Endothelial cell of coronary artery (primary cell): ENCODE measurements around the gene NR5A1. TPM values are rescaled to one million over a fixed set of nuclear protein-coding genes. Genes with fewer than 3 reads are reported as not detected.

ENCODE experiments used
- total RNA-seq: library from RNA; depleted of rRNA; stranded (reverse); fragments of >200 nt; gene quantifications from 2 replicates; pipeline ENCODE4 v1.2.3, GENCODE V29; 2014

NR5A1 gene
- not detected in 2 replicates for total RNA-seq

DNA sequence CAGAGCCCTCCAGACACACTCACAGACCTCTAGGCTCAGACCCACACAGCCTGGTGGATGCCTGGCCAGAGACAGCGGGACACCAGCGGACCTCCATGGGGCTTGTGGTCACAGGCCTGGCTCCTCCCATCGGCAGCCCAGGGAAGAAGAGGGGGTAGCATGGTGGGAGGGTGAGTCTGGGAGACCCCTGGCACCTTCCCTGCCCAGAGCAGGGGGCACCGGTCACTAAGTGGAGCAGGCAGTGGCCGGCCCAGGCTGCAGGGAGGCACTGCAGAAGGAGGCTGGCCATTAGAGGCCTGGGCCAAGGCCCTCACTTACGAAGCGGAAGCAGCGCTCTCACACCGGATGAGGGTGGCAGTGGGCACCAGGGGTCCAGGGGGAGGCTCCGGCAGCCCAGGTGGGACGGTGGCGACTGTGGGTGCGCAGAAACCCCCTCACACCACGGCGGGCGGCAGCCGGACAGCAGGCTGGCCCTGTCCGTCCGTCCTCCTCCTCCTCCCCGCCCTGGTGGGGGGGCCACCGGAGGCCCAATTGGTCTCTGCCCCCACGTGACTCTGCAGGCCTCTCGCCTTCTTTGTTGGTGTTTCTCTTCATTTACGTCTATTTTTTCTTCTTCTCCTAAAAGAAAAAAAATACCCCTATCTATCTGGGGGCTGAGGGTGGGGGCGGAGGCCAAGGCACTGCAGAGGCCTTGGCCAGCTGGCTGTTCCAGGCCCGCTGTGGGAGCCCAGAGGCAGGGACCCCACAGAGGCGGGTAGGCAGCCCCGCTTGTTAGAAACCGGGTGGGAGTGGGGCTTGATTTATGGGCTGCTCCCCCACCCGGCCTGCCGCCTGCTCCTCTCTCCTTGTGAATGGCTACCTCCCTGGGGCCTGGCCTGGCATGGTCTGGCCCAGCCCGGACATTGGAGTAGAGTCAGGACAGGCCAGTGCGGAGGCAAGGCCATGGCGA, at the start of gene NR5A1:
Gene NR5A1 (minus strand): TSS at position 469 of the 949 bp plus-strand sequence. CDS start 4,004 bp downstream, outside the sequence.

DNA sequence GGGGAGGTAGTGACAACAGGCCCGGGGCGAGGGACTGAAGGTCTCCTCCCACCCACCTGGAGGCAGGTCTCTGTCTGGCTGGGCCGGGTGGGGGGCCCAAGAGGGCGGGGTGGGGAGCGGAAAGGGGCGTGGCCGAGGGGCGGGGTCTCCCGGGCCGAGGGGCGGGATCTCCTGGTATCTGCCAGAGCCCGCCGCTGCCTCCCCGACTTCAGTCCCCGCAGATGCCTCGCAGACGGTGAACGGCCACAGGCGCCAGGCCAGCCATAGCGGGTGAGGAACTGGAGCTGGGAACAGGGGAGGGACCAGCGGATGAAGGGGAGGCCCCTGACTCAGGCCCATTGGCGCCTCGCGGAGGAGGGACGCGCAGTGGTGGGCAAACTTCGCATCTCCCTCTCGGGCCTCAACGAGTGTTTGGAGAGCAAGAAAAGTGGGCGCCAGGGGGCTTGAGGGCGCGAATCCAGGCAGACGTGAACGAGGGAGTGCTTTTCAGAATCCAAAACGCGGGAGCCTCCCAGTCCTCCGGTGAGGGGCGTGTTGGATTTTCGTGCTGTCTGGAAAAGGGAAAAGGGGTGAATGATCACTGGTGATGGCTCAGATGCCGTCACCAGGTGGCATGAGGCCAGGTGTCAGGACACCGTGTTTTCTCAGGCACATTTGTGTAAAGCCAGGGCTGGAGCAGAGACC, 56.8 kb downstream of the NR5A1 start, which contains the start of gene ADGRD2:
Gene ADGRD2 (plus strand): TSS at position 211 of the 684 bp plus-strand sequence. CDS start 1,216 bp downstream, outside the sequence.

Other genes with a start within 250 kb of the NR5A1 start
- gene NEK6, start 249.4 kb downstream of the NR5A1 start, total RNA-seq, result 38.2 and 103 TPM in 2 replicates
- gene PSMB7, start 92.0 kb downstream of the NR5A1 start, total RNA-seq, result 269 and 344 TPM in 2 replicates
- not detected in 2 replicates for gene ADGRD2, start 56.9 kb downstream of the NR5A1 start, total RNA-seq